Body of pancreas (tissue), 4 donors: Measurements from ENCODE around the gene PDCD1.

Source experiments
- CTCF ChIP-seq, 7 experiments: fragments of 450-650 bp in 4 of 7; fragments of 200-600 bp in 3 of 7; sonication (generic) in 3 of 7; IDR thresholded peaks; one replicate each; pipeline ENCODE4 v1.5.1; 2016 to 2019; ENCODE audit warnings: antibody characterized with exemption in 7 of 7
- POLR2A ChIP-seq, 3 donors: fragments of 450-650 bp; IDR thresholded peaks; one replicate each; pipeline ENCODE4 v1.6.1; 2016; ENCODE audit warnings: antibody characterized with exemption in 3 of 3, mild to moderate bottlenecking in 2 of 3

GRCh38 chr2:241864850-241865213 is 6.1 kb upstream of the PDCD1 start:
- no peak for TF ChIP-seq CTCF (IDR thresholded peaks at IDR 0.05)
- TF ChIP-seq POLR2A (IDR thresholded peaks at IDR 0.05) = no peak
